Measurements from ENCODE around the gene ZMIZ1. TPM values are rescaled to one million over a fixed set of nuclear protein-coding genes. Genes with fewer than 3 reads are reported as not detected.

The ZMIZ1 gene
- polyA plus RNA-seq, 1 donor from 2014 or later, result 26.8 TPM

GRCh38 chr10:79140855-79141254 is 72.1 kb downstream of the ZMIZ1 start:
- Histone ChIP-seq H3K4me3 (ENCODE audit: low read length) (no peak overlapping the region), H4K20me1 (ENCODE audit: insufficient read depth) (no peaks in the 10 kb centered on the region), H3K9me2 (ENCODE audit: insufficient read depth, low read length) (no peaks in the 10 kb centered on the region), H2AFZ (ENCODE audit: low read depth, low read length) (no peak overlapping the region), H3K36me3 (ENCODE audit: insufficient read depth, low read length) (peaks cover 4% of the 10 kb centered on the region), H3K79me2 (replicated peaks; ENCODE audit: insufficient read depth, low read length) (peaks cover 21% of the 10 kb centered on the region), H3K9ac (ENCODE audit: low read length) (no peak overlapping the region), H3F3A (ENCODE audit: insufficient read depth, low read length, poor library complexity, severe bottlenecking) (no peaks in the 10 kb centered on the region), H3K27me3 (ENCODE audit: insufficient read depth, low read depth, low read length) (no peaks in the 10 kb centered on the region), H3K9me3 (ENCODE audit: low read length) (no peaks in the 10 kb centered on the region), H3K27ac (ENCODE audit: low read length) (no peak overlapping the region), H3K4me2 (ENCODE audit: low read length) (no peak overlapping the region)
- TF ChIP-seq MXI1 (conservative IDR thresholded peaks at IDR 0.05; ENCODE audit: poor library complexity, severe bottlenecking) (no peak), POLR2AphosphoS5 (IDR thresholded peaks at IDR 0.05) (no peak), REST (IDR thresholded peaks at IDR 0.05; ENCODE audit: borderline replicate concordance) (no peak), SMC3 (conservative IDR thresholded peaks at IDR 0.05; ENCODE audit: poor library complexity) (no peak), RAD21 (conservative IDR thresholded peaks at IDR 0.05) (no peak), EZH2 (IDR thresholded peaks at IDR 0.05; ENCODE audit: borderline replicate concordance, insufficient read depth, low read length, poor library complexity, severe bottlenecking) (no peak), CTCF (IDR thresholded peaks at IDR 0.05; ENCODE audit: poor library complexity, severe bottlenecking) (no peak), TAF1 (IDR thresholded peaks at IDR 0.05; ENCODE audit: low read depth) (no peak), EP300 (conservative IDR thresholded peaks at IDR 0.05; ENCODE audit: poor library complexity, severe bottlenecking) (no peak)

- Histone ChIP-seq H2AFZ (ENCODE audit: low read depth, low read length) (no peak overlapping the region), H3K79me2 (replicated peaks; ENCODE audit: insufficient read depth, low read length) (peaks cover 9% of the 10 kb centered on the region), H3K27ac (ENCODE audit: low read length) (no peak overlapping the region)
Measured at GRCh38 chr10:79142064-79142491, 73.3 kb downstream of the ZMIZ1 start.

More at GRCh38 chr10:79142064-79142491, 73.3 kb downstream of the ZMIZ1 start:
- Histone ChIP-seq H3K9me2 (ENCODE audit: insufficient read depth, low read length) (no peaks in the 10 kb centered on the region), H3K4me2 (ENCODE audit: low read length) (no peak overlapping the region), H3K9me3 (ENCODE audit: low read length) (no peaks in the 10 kb centered on the region), H3K27me3 (ENCODE audit: insufficient read depth, low read depth, low read length) (no peaks in the 10 kb centered on the region), H3F3A (ENCODE audit: insufficient read depth, low read length, poor library complexity, severe bottlenecking) (no peaks in the 10 kb centered on the region), H3K36me3 (ENCODE audit: insufficient read depth, low read length) (peaks cover 4% of the 10 kb centered on the region), H3K4me3 (ENCODE audit: low read length) (no peak overlapping the region), H3K9ac (ENCODE audit: low read length) (no peak overlapping the region), H4K20me1 (ENCODE audit: insufficient read depth) (no peaks in the 10 kb centered on the region)
- TF ChIP-seq CTCF (IDR thresholded peaks at IDR 0.05; ENCODE audit: poor library complexity, severe bottlenecking), result no peak
- TF ChIP-seq RAD21 (conservative IDR thresholded peaks at IDR 0.05), result no peak
- no peak for TF ChIP-seq REST (IDR thresholded peaks at IDR 0.05; ENCODE audit: borderline replicate concordance)
- no peak for TF ChIP-seq TAF1 (IDR thresholded peaks at IDR 0.05; ENCODE audit: low read depth)
- TF ChIP-seq EZH2 (IDR thresholded peaks at IDR 0.05; ENCODE audit: borderline replicate concordance, insufficient read depth, low read length, poor library complexity, severe bottlenecking), result no peak
- TF ChIP-seq POLR2AphosphoS5 (IDR thresholded peaks at IDR 0.05), result no peak
- no peak for TF ChIP-seq EP300 (conservative IDR thresholded peaks at IDR 0.05; ENCODE audit: poor library complexity, severe bottlenecking)
- no peak for TF ChIP-seq SMC3 (conservative IDR thresholded peaks at IDR 0.05; ENCODE audit: poor library complexity)
- TF ChIP-seq MXI1 (conservative IDR thresholded peaks at IDR 0.05; ENCODE audit: poor library complexity, severe bottlenecking), result no peak
